Measurements from ENCODE around the gene CYTH4.
"Not testable (repeated sequence)": the region's sequence is repeated elsewhere in the genome, so short reads cannot be mapped to it uniquely, and the experiment has no call there.

Gene CYTH4

DNA sequence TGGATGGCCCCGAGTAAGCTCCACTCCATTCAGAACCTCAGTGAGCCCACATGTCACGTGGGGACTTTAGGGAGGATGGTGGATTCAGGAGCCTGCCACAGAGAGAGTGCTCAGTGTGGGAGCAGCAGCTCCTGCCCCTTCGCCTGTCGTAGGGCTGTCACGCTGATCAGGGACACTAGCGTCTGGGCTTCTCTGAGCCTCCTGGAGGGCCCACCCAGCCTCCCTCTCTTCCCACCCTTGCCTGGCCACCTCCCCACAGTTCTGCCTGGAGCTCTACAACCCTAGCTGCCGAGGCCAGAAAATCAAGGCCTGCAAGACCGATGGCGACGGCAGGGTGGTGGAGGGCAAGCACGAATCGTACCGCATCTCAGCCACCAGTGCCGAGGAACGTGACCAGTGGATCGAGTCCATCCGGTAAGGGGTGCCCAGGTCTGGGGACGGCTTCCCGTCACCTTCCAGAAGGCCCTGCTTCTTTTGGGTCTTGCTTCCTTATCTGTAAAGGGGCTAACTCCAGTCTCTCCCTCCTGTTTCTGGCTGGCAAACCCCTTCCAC, 29.5 kb downstream of the CYTH4 start:
- DNase-seq = no peak

GRCh38 chr22:37312549-37313183, 30.4 kb downstream of the CYTH4 start:
- no peak for DNase-seq

DNA sequence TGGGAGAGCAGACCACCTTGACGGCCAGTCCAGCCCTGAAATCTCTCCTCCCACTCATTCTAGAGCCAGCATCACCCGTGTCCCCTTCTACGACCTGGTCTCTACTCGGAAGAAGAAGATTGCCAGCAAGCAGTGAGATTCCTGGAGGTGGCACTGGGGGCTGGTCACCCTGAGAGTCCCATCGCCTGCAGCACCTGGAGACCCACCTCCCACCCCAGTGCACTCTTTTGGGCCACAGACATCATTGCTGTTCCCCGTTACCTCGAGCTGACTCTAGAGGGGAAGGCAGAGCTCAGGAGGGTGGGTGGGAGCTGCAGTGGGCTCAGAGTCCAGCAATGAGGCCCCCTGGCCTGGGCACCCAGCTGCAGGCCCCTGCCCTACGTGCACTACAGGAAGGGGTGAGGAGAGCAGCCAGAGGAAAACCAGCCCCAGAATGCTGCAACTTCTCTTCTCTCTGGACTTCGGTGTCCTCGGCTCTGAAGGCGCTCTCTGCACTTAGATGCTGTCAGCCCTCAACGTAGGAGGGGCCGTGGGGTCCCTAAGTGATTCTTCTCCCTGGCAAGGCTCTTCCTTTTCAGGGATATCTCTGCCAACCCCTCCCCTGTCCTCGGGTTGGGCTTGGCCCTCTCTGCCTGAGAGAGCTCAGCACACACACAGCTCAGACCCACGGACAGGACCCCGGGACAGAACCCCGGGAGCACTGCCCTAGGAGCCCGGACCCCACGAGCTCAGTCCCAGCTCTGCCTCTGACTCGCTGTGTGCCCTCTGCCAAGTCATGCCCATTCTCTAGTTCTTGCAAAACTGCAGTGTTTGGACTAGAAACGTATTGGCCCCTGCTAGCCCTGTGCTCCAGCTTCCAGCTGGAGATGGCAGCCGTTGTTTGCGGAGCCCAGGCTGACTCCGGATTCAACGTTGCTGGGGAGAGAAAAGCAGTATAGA, 31.3 kb downstream of the CYTH4 start:
- DNase-seq = no peak

DNA sequence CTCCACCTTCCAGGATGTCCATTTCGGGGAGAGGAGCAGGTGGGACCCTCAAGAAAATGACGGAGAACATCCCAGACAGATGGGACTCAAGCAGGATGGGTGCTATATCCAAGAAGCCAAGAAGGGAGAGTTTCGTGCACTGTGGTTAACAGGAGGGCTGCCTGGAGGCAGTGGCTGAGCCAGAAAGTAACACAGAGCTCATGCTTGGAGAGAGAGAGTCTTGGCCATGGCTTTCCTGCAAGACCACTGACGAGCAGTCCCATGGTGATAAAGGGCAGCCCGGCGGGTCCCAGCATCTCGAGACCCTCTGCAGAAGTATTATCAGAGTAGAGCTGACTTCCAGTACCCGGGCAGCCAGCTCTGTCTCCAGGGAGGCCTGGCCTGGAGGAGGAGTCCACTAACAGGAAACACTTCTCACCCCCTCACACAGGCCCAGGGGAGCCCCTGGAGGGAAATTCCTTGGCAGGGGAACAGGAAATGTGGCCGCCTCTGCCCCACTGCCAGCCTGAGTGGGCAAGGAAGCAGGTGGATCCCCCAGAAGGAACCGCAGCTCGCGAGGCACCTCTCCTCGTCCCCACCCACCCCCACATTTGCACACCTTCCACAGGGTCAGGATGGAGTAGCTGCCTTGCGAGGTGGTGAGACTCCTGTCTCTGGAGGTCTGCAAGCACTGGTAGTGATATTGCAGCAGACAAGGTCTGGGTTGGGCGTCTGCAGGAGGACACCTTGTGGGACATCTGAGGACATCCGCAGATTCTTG, 32.2 kb downstream of the CYTH4 start:
- DNase-seq = peak; percentile 17

DNA sequence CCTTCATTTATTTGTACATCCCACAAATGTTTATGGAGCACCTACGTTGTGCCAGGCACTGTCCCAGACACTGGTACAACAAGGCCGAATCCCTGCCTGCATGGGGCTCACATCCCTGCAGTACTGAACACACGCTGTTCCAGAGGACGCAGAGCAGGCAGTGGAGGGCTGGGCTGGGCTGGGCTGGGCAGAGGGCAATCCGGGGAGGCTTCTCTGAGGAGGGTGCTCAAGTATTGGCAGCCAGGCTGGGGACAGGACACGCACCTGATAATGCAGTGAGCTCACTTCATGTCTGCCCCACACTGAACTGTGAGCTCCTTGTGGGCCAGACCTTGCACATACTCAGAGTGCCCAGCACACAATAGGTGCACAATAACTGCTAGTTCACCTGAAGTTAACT, 34.1 kb downstream of the CYTH4 start:
- DNase-seq = no peak

- DNase-seq = peak; percentile 53
Observed at GRCh38 chr22:37316875-37317371, 34.6 kb downstream of the CYTH4 start.

DNA sequence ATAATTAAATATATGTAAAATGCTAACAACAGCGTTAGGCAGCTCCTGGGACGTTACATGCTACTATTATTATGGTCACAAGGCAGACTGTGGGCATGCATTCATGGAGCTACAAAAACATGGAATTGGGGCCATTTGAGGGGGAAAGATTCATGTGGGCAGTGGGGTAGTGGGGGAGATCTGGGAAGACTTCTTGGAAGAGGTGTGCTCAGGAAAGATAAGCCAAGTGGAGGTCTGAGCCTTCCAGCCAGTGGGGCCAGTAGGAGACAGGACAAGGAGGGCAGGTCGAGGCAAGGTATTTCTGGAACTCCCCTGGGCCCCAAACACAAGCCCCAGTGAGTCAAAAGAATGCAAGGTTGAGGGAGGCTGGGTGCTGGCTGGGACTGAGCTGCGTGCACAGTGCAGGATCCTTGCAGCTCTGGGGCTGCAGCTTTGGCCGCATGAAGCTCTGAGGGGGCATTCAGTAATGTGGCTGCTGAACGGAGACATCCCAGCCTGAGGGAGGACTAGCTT, 35.4 kb downstream of the CYTH4 start:
- DNase-seq = no peak

GRCh38 chr22:37318364-37319109, 36.2 kb downstream of the CYTH4 start:
- no peak for DNase-seq

- DNase-seq = no peak
Observed at GRCh38 chr22:37319469-37319868, 37.2 kb downstream of the CYTH4 start.

GRCh38 chr22:37320726-37321677, 38.7 kb downstream of the CYTH4 start:
- no peak for DNase-seq

- no peak for DNase-seq
Observed at GRCh38 chr22:37324340-37325038, 42.2 kb downstream of the CYTH4 start.

DNA sequence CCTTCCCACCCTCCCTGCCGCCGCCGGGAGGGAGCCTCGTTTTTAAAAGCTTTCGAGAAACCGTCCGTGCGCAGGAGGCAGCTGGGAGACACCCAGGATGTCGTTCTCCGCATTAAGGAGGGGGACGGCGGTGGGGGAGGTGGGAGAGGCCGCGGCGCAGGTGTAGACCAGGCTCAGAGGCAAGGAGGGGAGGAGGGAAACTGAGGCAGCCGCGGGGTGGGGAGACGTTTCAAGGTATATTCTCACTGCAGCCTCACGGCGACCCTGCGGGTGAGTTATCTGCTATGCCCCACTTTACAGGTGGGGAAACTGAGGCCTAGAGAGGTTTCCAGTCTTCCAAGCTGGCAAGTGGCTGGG, 42.7 kb downstream of the CYTH4 start:
- DNase-seq = no peak

- no peak for DNase-seq
Observed at GRCh38 chr22:37326726-37327125, 44.4 kb downstream of the CYTH4 start.

GRCh38 chr22:37328017-37328416, 45.7 kb downstream of the CYTH4 start:
- no peak for DNase-seq

GRCh38 chr22:37328538-37329237, 46.4 kb downstream of the CYTH4 start:
- not testable (repeated sequence) for DNase-seq

DNA sequence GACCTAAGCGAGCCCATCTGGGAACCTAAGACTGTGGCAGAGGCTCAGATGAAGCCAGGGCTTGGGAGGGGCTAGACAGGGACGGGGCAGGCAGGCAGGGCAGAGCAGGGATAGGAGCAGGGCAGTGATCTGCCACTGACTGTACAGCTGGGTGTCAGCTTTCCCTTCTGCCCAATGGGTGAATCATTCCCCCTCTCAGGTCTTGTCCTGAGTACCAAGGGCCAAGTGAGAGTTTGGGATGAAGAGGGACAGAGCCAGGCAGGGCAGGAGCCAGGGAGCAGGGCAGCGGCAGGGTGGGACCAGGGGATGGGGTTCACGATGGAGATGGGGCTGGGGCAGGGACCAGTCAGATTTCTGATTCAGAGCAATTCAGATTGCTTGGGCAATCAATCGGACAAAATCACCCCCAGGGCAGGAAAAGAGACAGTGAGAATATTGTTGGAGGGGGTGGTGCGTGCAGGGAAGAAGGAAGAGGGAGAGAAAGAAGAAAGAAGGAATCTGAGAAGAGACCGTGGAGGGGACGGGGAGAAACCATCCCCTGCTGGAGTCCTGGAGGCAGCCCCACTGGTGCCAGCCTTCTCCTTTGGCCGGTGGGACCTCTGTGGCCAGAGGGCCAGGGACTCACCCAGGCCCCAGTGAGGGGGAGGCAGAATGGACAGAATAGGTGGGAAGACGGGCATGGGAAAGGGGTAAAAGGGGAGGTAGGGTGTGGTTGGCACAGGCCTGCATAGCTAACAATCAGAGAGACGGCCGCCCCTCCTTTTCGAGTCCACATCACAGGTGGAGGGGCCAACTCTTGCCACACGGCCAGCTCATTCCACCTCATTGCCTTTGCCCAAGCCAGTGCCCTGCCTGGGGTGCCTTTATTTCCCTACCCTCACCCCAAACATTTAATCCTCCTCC, 47.2 kb downstream of the CYTH4 start:
- no peak for DNase-seq

- no peak for DNase-seq
Observed at GRCh38 chr22:37330200-37331033, 48.1 kb downstream of the CYTH4 start.

GRCh38 chr22:37331034-37331428, 48.7 kb downstream of the CYTH4 start:
- no peak for DNase-seq
